CD4-positive, alpha-beta T cell (primary cell): ENCODE results near the gene TBC1D22A. TPM values are rescaled to one million over a fixed set of nuclear protein-coding genes. Genes with fewer than 3 reads are reported as not detected.

Experiments used
- ATAC-seq: fragments of 200-7000 bp; cut with Tn5 transposase; one replicate; pipeline ENCODE4 v1.10.0; 2022; ENCODE audit warnings: mild to moderate bottlenecking; ENCODE audit not compliant: poor library complexity
- CTCF ChIA-PET: fragments of 350-600 bp; sonication (Branson Sonifier 250); formaldehyde crosslinking; loops from one replicate; lab custom pipeline; 2021; ENCODE audit warnings: antibody characterized with exemption, inconsistent platforms; lab: Charles Lee
- POLR2A ChIA-PET: fragments of 350-600 bp; sonication (Branson Sonifier 250); formaldehyde crosslinking; loops from one replicate; lab custom pipeline; 2021; ENCODE audit warnings: antibody characterized with exemption, inconsistent platforms; lab: Charles Lee
- DNase-seq, 14 experiments: peaks; one replicate each; pipeline ENCODE4 v3.0.0-alpha.2; 2013 to 2020; ENCODE audit warnings: mixed read lengths in 2 of 14
- H3K27ac ChIP-seq, 2 donors: one replicate each; pipeline versions ENCODE4 v1.5.1 to v1.7.0; 2013; ENCODE audit warnings: low read length in 2 of 2, low read depth in 1 of 2, mild to moderate bottlenecking in 1 of 2
- H3K27me3 ChIP-seq, 2 experiments: 1 replicate in 1 of 2; 2 replicates in 1 of 2; pipeline versions ENCODE4 v1.6.1 to v1.7.0; 2013; ENCODE audit warnings: low read length in 2 of 2, control low read depth in 1 of 2, mild to moderate bottlenecking in 1 of 2, moderate library complexity in 1 of 2; ENCODE audit not compliant: insufficient read depth in 2 of 2, control insufficient read depth in 1 of 2
- H3K36me3 ChIP-seq: one replicate; pipeline ENCODE4 v1.6.1; 2013; ENCODE audit warnings: low read length, control low read depth; ENCODE audit not compliant: insufficient read depth
- H3K4me1 ChIP-seq: one replicate; pipeline ENCODE4 v1.6.1; 2013; ENCODE audit warnings: low read length, control low read depth; ENCODE audit not compliant: insufficient read depth
- H3K4me3 ChIP-seq: one replicate; pipeline ENCODE4 v1.5.1; 2013; ENCODE audit warnings: mild to moderate bottlenecking, low read length, moderate library complexity
- H3K9me3 ChIP-seq, 2 experiments: 1 replicate in 1 of 2; 2 replicates in 1 of 2; pipeline versions ENCODE4 v1.6.1 to v1.7.0; 2013; ENCODE audit warnings: low read length in 2 of 2, mild to moderate bottlenecking in 2 of 2, control low read depth in 1 of 2, moderate library complexity in 1 of 2; ENCODE audit not compliant: control insufficient read depth in 1 of 2, insufficient read depth in 1 of 2
- H3K27ac Mint-ChIP-seq: one replicate; pipeline ENCODE4 v1.8.0; 2020; ENCODE audit warnings: mixed read lengths
- H3K27me3 Mint-ChIP-seq: one replicate; pipeline ENCODE4 v1.8.0; 2021; ENCODE audit warnings: mixed read lengths
- H3K36me3 Mint-ChIP-seq: one replicate; pipeline ENCODE4 v1.8.0; 2021; ENCODE audit warnings: low read depth, mixed read lengths
- H3K4me1 Mint-ChIP-seq: one replicate; pipeline ENCODE4 v1.8.0; 2021; ENCODE audit warnings: low read depth, mixed read lengths
- H3K4me3 Mint-ChIP-seq: one replicate; pipeline ENCODE4 v1.8.0; 2020; ENCODE audit warnings: mild to moderate bottlenecking, mixed read lengths
- H3K9me3 Mint-ChIP-seq: one replicate; pipeline ENCODE4 v1.8.0; 2020; ENCODE audit warnings: mixed read lengths
- intact Hi-C, 2 experiments: fragments of 100-400 bp; cut with DNase I in 1 of 2; cut with micrococcal nuclease in 1 of 2; formaldehyde crosslinking; loops; one replicate each; pipeline versions ENCODE4 v1.15.1 to v1.9.0; 2023 to 2025; cut with DNase I, micrococcal nuclease
- total RNA-seq, 174 experiments: library from RNA in 2 of 174; stranded (reverse) in 2 of 174; gene quantifications; one replicate each; pipeline ENCODE4 v1.2.3 and lab custom pipeline; 2021 to 2026
- TF ChIP-seq, protein P1 (sequence below): fragments of 200-600 bp; IDR thresholded peaks from one replicate; pipeline ENCODE4 v1.8.0; 2022; ENCODE audit warnings: antibody characterized with exemption, mild to moderate bottlenecking

The TBC1D22A gene
- total RNA-seq, 2 experiments from 2014 or later, result 27.1 to 31.7 TPM

DNA sequence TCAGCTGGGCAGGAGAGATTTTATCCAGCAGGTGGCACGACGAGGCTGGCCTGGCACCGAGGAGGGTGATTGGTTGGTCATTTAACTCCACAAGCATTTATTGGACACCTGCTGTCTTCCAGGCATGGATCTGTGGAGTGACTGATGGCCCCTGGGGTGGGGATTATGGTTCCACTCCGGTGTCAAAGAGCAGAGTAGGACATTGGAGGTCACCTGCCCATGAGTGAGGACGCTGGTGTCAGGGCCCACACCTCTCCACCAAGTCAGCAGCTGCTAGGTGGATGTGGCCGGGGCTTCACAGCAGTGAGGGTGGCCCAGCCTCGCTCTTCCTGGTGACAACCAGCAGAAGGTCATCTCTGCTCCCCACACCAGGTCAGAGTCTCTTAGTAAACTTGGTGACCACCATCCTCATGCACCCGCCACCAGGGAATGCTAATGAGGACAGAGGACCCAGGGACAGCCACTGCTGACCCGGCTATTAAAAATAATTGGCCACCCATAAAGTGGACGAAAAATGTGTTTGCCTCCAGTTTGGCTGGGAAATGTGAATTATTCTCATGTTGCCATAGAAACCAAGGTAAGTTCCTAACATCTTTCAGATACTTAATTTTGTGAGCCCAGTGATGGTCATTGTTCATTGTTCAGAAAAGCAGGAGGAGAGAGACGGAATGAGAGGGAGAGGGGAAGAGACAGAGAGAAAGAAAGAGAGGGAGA lies 428.7 kb downstream of the TBC1D22A start:
- Histone ChIP-seq H3K27ac (no peak overlapping the region), H3K27me3 (no peaks in the 10 kb centered on the region), H3K9me3 (peaks cover 5 to 16% of the 10 kb centered on the region in 2 experiments), H3K4me1 (no peaks in the 10 kb centered on the region), H3K4me3 (no peak overlapping the region), H3K36me3 (no peaks in the 10 kb centered on the region)
- Mint-ChIP-seq H3K27me3 (no peaks in the 10 kb centered on the region), H3K4me3 (no peak overlapping the region), H3K27ac (no peak overlapping the region), H3K9me3 (peaks cover 5% of the 10 kb centered on the region), H3K36me3 (no peaks in the 10 kb centered on the region), H3K4me1 (no peaks in the 10 kb centered on the region)
- CTCF ChIA-PET, result no interaction called here
- intact Hi-C loops, result no loop called here
- TF ChIP-seq, protein P1, sequence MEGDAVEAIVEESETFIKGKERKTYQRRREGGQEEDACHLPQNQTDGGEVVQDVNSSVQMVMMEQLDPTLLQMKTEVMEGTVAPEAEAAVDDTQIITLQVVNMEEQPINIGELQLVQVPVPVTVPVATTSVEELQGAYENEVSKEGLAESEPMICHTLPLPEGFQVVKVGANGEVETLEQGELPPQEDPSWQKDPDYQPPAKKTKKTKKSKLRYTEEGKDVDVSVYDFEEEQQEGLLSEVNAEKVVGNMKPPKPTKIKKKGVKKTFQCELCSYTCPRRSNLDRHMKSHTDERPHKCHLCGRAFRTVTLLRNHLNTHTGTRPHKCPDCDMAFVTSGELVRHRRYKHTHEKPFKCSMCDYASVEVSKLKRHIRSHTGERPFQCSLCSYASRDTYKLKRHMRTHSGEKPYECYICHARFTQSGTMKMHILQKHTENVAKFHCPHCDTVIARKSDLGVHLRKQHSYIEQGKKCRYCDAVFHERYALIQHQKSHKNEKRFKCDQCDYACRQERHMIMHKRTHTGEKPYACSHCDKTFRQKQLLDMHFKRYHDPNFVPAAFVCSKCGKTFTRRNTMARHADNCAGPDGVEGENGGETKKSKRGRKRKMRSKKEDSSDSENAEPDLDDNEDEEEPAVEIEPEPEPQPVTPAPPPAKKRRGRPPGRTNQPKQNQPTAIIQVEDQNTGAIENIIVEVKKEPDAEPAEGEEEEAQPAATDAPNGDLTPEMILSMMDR, result no peak
- POLR2A ChIA-PET, result no interaction called here
- ATAC-seq (no peak), DNase-seq (peak in 1 of 14 experiments; percentile 7)

DNA sequence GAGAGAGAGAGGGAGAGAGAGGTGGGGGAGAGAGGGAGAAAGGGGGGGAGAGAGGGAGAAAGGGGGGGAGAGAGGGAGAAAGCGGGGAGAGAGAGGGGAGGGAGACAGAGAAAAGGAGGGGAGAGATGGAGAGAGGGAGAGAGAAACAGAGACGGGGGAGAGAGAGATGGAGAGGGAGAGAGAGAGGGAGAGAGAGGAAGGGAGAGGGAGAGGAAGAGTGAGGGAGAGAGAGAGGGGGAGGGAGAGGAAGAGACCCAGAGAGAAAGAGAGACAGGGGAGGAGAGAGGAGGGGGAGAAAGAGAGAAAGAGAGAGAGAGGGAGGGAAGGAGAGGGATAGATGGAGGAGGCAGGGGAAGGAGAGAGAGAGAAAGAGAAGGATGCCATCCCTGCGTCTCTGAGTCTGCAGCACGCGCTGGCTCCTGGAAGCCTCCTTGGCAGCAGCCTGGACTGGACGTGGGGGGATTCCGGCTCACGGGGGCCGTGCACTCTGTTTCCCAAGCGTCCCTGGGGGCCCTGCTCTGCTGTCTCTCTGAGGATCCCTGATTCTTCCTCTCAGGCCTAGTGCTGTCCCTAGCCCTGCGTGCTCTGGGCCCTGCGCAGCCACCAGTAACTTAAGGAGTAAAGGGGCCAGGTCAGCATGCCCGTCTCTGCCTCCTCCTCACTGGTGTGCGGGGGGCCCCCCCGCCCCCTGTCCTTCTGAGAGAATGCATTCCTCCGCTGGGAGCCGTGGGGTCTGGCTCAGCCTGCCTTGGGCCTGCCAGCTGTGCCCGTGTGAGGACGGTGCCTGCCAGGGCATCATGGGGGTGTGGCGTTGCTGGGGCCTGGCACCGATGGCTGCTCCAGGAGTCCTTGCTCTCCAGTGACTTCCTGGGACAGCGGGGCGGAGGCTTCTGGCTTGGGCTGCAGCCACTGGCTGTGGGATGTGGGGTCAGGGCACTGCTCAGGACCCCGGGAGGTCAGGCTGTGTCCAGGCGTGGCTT lies 429.5 kb downstream of the TBC1D22A start:
- Histone ChIP-seq H3K27ac (no peak overlapping the region), H3K9me3 (peaks cover 0 to 18% of the 10 kb centered on the region in 2 experiments), H3K27me3 (no peaks in the 10 kb centered on the region), H3K4me3 (no peak overlapping the region), H3K4me1 (no peaks in the 10 kb centered on the region), H3K36me3 (no peaks in the 10 kb centered on the region)
- peak in 3 of 14 experiments; percentile 0 to 17 (median 12) for DNase-seq
- ATAC-seq, result no peak
- TF ChIP-seq, protein P1, result no peak
- intact Hi-C loops, result no loop called here
- H3K27ac Mint-ChIP-seq, result no peak overlapping the region
- H3K36me3 Mint-ChIP-seq, result no peaks in the 10 kb centered on the region
- no peak overlapping the region for H3K4me3 Mint-ChIP-seq
- ChIA-PET POLR2A (no interaction called here), CTCF (no interaction called here)
- H3K4me1 Mint-ChIP-seq, result no peaks in the 10 kb centered on the region
- H3K27me3 Mint-ChIP-seq, result no peaks in the 10 kb centered on the region
- no peaks in the 10 kb centered on the region for H3K9me3 Mint-ChIP-seq

DNA sequence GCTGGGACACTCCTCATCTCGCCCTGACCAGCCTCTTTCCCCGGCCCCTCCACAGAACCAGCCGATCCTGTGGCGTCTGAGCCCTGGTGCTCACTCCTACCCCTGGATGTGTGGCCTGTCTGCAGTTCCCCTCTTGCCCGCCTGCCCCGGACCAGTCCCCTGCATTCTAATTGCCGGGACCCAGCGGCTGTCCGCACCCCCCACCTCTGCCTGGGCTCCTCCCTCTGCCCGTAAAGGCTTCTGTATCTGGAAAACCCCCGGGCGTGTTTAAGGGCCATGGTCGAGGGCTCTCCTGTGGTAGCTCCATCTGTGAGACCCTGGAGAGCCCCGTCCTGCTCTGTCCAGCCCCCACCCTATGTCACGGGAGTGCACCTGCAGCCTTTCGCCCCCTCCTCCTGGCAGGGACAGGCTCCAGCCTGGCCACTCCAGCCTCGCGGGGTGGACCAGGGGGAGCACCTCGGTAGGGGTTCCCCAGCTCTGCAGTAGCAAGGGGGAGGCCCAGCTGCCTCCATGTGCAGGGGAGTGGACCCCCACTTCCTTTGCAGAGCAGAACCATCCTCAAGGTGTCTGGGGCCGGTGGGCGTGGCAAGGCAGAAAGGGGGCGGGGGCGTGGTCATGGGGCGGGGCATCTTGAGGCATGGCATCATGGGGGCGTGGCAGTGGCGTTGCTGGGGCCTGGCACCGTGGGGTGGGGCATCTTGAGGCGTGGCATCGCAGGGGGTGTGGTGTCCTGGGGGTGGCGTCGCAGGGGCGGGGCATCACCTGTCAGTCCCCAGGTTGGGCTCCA lies 430.4 kb downstream of the TBC1D22A start:
- Mint-ChIP-seq H3K27ac (no peak overlapping the region), H3K27me3 (no peaks in the 10 kb centered on the region), H3K4me1 (no peaks in the 10 kb centered on the region), H3K36me3 (no peaks in the 10 kb centered on the region), H3K4me3 (no peak overlapping the region), H3K9me3 (no peaks in the 10 kb centered on the region)
- Histone ChIP-seq H3K4me1 (no peaks in the 10 kb centered on the region), H3K4me3 (no peak overlapping the region), H3K36me3 (no peaks in the 10 kb centered on the region), H3K9me3 (peaks cover 0 to 21% of the 10 kb centered on the region in 2 experiments), H3K27ac (no peak overlapping the region), H3K27me3 (no peaks in the 10 kb centered on the region)
- CTCF ChIA-PET, result no interaction called here
- ATAC-seq (peak; percentile 34), DNase-seq (peak in 5 of 14 experiments; percentile 0 to 45 (median 15))
- POLR2A ChIA-PET, result no interaction called here
- intact Hi-C loops, result no loop called here
- TF ChIP-seq, protein P1, result no peak
